RWPE2 (cell line): ENCODE data around the gene PDZRN4.

Experiments
- ATAC-seq: fragments of 200-7000 bp; cut with Tn5 transposase; 3 replicates; pipeline ENCODE4 v1.9.1; 2021; ENCODE audit warnings: low read depth
- DNase-seq: peaks from one replicate; pipeline ENCODE4 v3.0.0-alpha.2; 2020; ENCODE audit warnings: low spot score
- H3K27ac ChIP-seq: fragments of 450-650 bp; 2 replicates; pipeline ENCODE4 v1.5.1; 2017; ENCODE audit warnings: mild to moderate bottlenecking; ENCODE audit not compliant: poor library complexity, severe bottlenecking
- H3K27me3 ChIP-seq: fragments of 250-450 bp; sonication (Bioruptor Pico); 2 replicates; pipeline ENCODE4 v1.5.1; 2021; ENCODE audit warnings: mild to moderate bottlenecking, moderate library complexity; ENCODE audit not compliant: insufficient read depth, poor library complexity, severe bottlenecking
- H3K36me3 ChIP-seq: fragments of 250-450 bp; sonication (Bioruptor Pico); 2 replicates; pipeline ENCODE4 v1.5.1; 2020; ENCODE audit warnings: low read depth, mild to moderate bottlenecking, moderate library complexity
- H3K4me1 ChIP-seq: fragments of 250-450 bp; sonication (Bioruptor Pico); 2 replicates; pipeline ENCODE4 v1.5.1; 2021; ENCODE audit warnings: mild to moderate bottlenecking, moderate library complexity; ENCODE audit not compliant: insufficient read depth, poor library complexity, severe bottlenecking
- H3K4me3 ChIP-seq: fragments of 250-450 bp; sonication (Bioruptor Pico); 2 replicates; pipeline ENCODE4 v1.5.1; 2021; ENCODE audit warnings: mild to moderate bottlenecking, moderate library complexity; ENCODE audit not compliant: severe bottlenecking
- H3K9me3 ChIP-seq: fragments of 250-450 bp; sonication (Bioruptor Pico); 2 replicates; pipeline ENCODE4 v1.5.1; 2021; ENCODE audit warnings: mild to moderate bottlenecking, moderate library complexity; ENCODE audit not compliant: severe bottlenecking
- TF ChIP-seq, protein P1 (sequence below): fragments of 450-650 bp; IDR thresholded peaks from one replicate; pipeline ENCODE4 v1.5.1; 2017; ENCODE audit warnings: mild to moderate bottlenecking, moderate library complexity; ENCODE audit not compliant: poor library complexity, severe bottlenecking

PDZRN4 gene

DNA sequence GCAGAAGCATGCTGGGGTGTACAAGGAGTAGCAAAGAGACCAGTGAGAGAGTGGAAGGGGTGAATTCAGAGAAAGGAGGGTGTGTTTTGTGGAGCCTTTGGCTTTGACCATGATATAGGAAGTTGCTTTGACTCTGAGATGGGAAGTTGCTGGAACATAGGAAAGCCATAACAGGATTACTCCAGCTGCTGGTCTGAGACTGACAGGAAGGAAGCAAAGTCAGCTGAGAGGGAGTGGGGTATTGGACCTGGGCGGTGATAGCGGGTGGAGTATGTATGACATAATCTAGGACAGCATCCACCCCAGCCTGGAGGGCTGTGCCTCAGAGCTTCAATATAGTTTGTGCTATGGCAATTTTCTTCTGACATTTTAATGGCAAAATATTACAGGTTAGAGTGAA lies 324.4 kb downstream of the PDZRN4 start:
- Histone ChIP-seq H3K4me1 (no peaks in the 10 kb centered on the region), H3K4me3 (no peak overlapping the region), H3K9me3 (no peaks in the 10 kb centered on the region), H3K27me3 (no peaks in the 10 kb centered on the region), H3K27ac (no peak overlapping the region), H3K36me3 (no peaks in the 10 kb centered on the region)
- TF ChIP-seq, protein P1, sequence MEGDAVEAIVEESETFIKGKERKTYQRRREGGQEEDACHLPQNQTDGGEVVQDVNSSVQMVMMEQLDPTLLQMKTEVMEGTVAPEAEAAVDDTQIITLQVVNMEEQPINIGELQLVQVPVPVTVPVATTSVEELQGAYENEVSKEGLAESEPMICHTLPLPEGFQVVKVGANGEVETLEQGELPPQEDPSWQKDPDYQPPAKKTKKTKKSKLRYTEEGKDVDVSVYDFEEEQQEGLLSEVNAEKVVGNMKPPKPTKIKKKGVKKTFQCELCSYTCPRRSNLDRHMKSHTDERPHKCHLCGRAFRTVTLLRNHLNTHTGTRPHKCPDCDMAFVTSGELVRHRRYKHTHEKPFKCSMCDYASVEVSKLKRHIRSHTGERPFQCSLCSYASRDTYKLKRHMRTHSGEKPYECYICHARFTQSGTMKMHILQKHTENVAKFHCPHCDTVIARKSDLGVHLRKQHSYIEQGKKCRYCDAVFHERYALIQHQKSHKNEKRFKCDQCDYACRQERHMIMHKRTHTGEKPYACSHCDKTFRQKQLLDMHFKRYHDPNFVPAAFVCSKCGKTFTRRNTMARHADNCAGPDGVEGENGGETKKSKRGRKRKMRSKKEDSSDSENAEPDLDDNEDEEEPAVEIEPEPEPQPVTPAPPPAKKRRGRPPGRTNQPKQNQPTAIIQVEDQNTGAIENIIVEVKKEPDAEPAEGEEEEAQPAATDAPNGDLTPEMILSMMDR, result no peak
- DNase-seq, result no peak
- no peak for ATAC-seq

- ATAC-seq, result no peak
- Histone ChIP-seq H3K27ac (no peak overlapping the region), H3K27me3 (no peaks in the 10 kb centered on the region), H3K4me1 (no peaks in the 10 kb centered on the region), H3K36me3 (no peaks in the 10 kb centered on the region), H3K9me3 (no peaks in the 10 kb centered on the region), H3K4me3 (no peak overlapping the region)
- no peak for DNase-seq
- TF ChIP-seq, protein P1, result no peak
These were observed 326.1 kb downstream of the PDZRN4 start for GRCh38 chr12:41514021-41514777.

GRCh38 chr12:41514907-41515306 lies 326.8 kb downstream of the PDZRN4 start:
- H3K36me3 ChIP-seq, result no peaks in the 10 kb centered on the region
- TF ChIP-seq, protein P1, result peak; percentile 21
- no peak overlapping the region for H3K4me3 ChIP-seq
- H3K9me3 ChIP-seq, result no peaks in the 10 kb centered on the region
- DNase-seq (no peak), ATAC-seq (no peak)
- no peaks in the 10 kb centered on the region for H3K4me1 ChIP-seq
- no peak overlapping the region for H3K27ac ChIP-seq
- H3K27me3 ChIP-seq, result no peaks in the 10 kb centered on the region

DNA sequence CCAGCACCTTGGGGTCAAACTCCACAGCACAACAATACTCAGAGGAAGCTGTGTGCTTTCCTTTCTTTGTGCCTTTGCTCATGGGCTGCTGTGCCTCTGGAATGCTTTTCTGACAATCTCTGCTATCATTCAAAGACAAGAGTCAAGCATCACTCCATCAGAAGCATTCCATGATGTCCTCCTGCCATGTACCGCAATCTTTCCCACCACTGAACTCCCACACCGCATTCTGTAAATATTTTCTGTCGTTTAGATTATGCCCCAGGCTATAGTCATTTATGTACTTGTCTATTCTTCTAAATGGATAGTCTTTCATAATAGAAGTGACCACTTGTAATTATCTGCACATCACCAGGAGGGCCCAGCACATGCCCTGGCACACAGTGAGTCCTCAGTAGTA lies 327.8 kb downstream of the PDZRN4 start:
- Histone ChIP-seq H3K4me3 (no peak overlapping the region), H3K9me3 (no peaks in the 10 kb centered on the region), H3K4me1 (peaks cover 2% of the 10 kb centered on the region), H3K36me3 (no peaks in the 10 kb centered on the region), H3K27ac (no peak overlapping the region), H3K27me3 (no peaks in the 10 kb centered on the region)
- TF ChIP-seq, protein P1, result no peak
- DNase-seq (no peak), ATAC-seq (no peak)

- no peak overlapping the region for H3K4me3 ChIP-seq
- peaks cover 15% of the 10 kb centered on the region for H3K4me1 ChIP-seq
- ATAC-seq (no peak), DNase-seq (no peak)
- H3K27ac ChIP-seq, result peak overlapping the region; percentile 85
- no peaks in the 10 kb centered on the region for H3K36me3 ChIP-seq
- no peaks in the 10 kb centered on the region for H3K9me3 ChIP-seq
- no peaks in the 10 kb centered on the region for H3K27me3 ChIP-seq
- TF ChIP-seq, protein P1, result no peak
These were observed 332.7 kb downstream of the PDZRN4 start for GRCh38 chr12:41520869-41521268.
